Heart left ventricle (tissue), 16 donors: Measurements from ENCODE around the gene ARID5A. TPM values are rescaled to one million over a fixed set of nuclear protein-coding genes. Genes with fewer than 3 reads are reported as not detected.

Experiments
- ATAC-seq, 4 donors: fragments of 200-7000 bp; cut with Tn5 transposase; one replicate each; pipeline ENCODE4 v1.9.1; 2020 to 2022; ENCODE audit warnings: moderate library complexity in 4 of 4, mild to moderate bottlenecking in 3 of 4, moderate number of reproducible peaks in 1 of 4
- DNase-seq, 5 donors: peaks; one replicate each; pipeline ENCODE4 v3.0.0-alpha.2; 2020
- H3K27ac ChIP-seq, 12 donors: fragments of 200-600 bp; sonication (generic) in 4 of 12; one replicate each; pipeline versions ENCODE4 v1.5.0 to v1.8.0; 2016 to 2022; ENCODE audit warnings: mild to moderate bottlenecking in 2 of 12
- H3K27me3 ChIP-seq, 9 donors: fragments of 200-600 bp; sonication (generic) in 2 of 9; one replicate each; pipeline versions ENCODE4 v1.5.1 to v1.8.0; 2016 to 2022; ENCODE audit warnings: mild to moderate bottlenecking in 3 of 9
- H3K36me3 ChIP-seq, 9 donors: fragments of 200-600 bp; sonication (generic) in 2 of 9; one replicate each; pipeline versions ENCODE4 v1.5.0 to v1.8.0; 2018 to 2022; ENCODE audit warnings: mild to moderate bottlenecking in 2 of 9
- H3K4me1 ChIP-seq, 12 donors: fragments of 200-600 bp; sonication (generic) in 4 of 12; one replicate each; pipeline versions ENCODE4 v1.5.0 to v1.8.0; 2016 to 2022; ENCODE audit warnings: mild to moderate bottlenecking in 3 of 12
- H3K4me3 ChIP-seq, 12 donors: fragments of 200-600 bp; sonication (generic) in 4 of 12; one replicate each; pipeline versions ENCODE4 v1.5.0 to v1.8.0; 2017 to 2022; ENCODE audit warnings: mild to moderate bottlenecking in 9 of 12, moderate library complexity in 4 of 12
- H3K9me3 ChIP-seq, 12 donors: fragments of 200-600 bp; sonication (generic) in 4 of 12; one replicate each; pipeline versions ENCODE4 v1.5.0 to v1.8.0; 2016 to 2022; ENCODE audit warnings: mild to moderate bottlenecking in 1 of 12
- POLR2A ChIP-seq, 2 donors: fragments of 450-650 bp; IDR thresholded peaks; one replicate each; pipeline ENCODE4 v1.6.1; 2017; ENCODE audit warnings: antibody characterized with exemption in 2 of 2, mild to moderate bottlenecking in 2 of 2, moderate library complexity in 2 of 2
- WGBS, 4 donors: extraction: QIAGEN DNeasy Blood & Tissue Kit in 2 of 4; methylation state at CpG; one replicate each; pipeline versions ENCODE4 v1.1.5 to v1.1.7; 2013 to 2018; 5-methylcytosine and 5-hydroxymethylcytosine counted together
- intact Hi-C, 10 donors: fragments of 100-400 bp; cut with DNase I; formaldehyde crosslinking; loops; one replicate each; pipeline versions ENCODE4 v1.11.1 to v1.14.2; 2022
- polyA plus RNA-seq, 2 donors: library from polyadenylated mRNA; stranded (reverse); fragments of 200-250 nt; gene quantifications; one replicate each; pipeline ENCODE4 v1.2.3, GENCODE V29; 2013
- total RNA-seq, 9 donors: library from RNA; depleted of rRNA in 2 of 9; stranded (reverse); fragments of >200 nt in 2 of 9; fragmentation: NEBNext Ultra II Directional in 3 of 9; extraction: Animal tissue kit (Norgen Biotek cat#: 25700) in 3 of 9; gene quantifications; one replicate each; pipeline versions ENCODE4 v1.1.0 to v1.2.4, GENCODE V29; 2016 to 2023
- TF ChIP-seq, protein P1 (sequence below), 12 donors: fragments of 200-600 bp; sonication (generic) in 4 of 12; IDR thresholded peaks; one replicate each; pipeline versions ENCODE4 v1.5.0 to v1.8.0; 2018 to 2022; ENCODE audit warnings: antibody characterized with exemption in 12 of 12, mild to moderate bottlenecking in 5 of 12
- donor health status: ischemic (EF 13 %, LVEDD 7.1; RV severe dilation, severe dysfunction).
- donor health status: healthy with polysubstance abuse.
- donor health status: DM: no; HTN: yes; CAD: no.
- donor health status: DM: no; HTN: no; CAD: no.
- donor health status: ischemic (EF 25% LVEDD 6.9; RV normal size, moderate dysfunction).
- donor health status: ischemic (EF 25% LVEDD 5.7; RV mildly dilated, moderate dysfunction).
- donor health status: healthy.
- donor health status: DM: yes; HTN: yes; CAD: no.
- donor health status: ischemic (EF 35%, LVEDD 5.7; RV mildly dilated, moderate dysfunction).
- donor health status: nonischemic (EF 11% LVEDD 7.7; RV severe dilation, severe dysfunction).
- donor health status: DM: yes; HTN: yes; CAD: no.
- donor health status: PGD.
- donor health status: ischemic (EF 29% LVEDD 5.4; RV normal size, mild dysfunction).
- donor health status: nonischemic (EF 23%, LVEDD 6.1; RV moderate dilation, normal function).

ARID5A gene
- total and polyA plus RNA-seq, 11 donors: 13.3 to 50.2 (median 35.6) TPM

- no peaks in the 10 kb centered on the region for H3K36me3 ChIP-seq
- no peaks in the 10 kb centered on the region for H3K9me3 ChIP-seq
- H3K27ac ChIP-seq: no peak overlapping the region
- DNase-seq: no peak
- no peak overlapping the region for H3K4me3 ChIP-seq
- 81 to 94% (median 87%) methylated on average over 9 to 12 of the region's 12 CpGs for WGBS, 4 donors
- no peak for ATAC-seq
- H3K27me3 ChIP-seq: peaks cover 0 to 14% (median 8%) of the 10 kb centered on the region in 9 donors
- TF ChIP-seq POLR2A (IDR thresholded peaks at IDR 0.05): no peak
- TF ChIP-seq, protein P1, sequence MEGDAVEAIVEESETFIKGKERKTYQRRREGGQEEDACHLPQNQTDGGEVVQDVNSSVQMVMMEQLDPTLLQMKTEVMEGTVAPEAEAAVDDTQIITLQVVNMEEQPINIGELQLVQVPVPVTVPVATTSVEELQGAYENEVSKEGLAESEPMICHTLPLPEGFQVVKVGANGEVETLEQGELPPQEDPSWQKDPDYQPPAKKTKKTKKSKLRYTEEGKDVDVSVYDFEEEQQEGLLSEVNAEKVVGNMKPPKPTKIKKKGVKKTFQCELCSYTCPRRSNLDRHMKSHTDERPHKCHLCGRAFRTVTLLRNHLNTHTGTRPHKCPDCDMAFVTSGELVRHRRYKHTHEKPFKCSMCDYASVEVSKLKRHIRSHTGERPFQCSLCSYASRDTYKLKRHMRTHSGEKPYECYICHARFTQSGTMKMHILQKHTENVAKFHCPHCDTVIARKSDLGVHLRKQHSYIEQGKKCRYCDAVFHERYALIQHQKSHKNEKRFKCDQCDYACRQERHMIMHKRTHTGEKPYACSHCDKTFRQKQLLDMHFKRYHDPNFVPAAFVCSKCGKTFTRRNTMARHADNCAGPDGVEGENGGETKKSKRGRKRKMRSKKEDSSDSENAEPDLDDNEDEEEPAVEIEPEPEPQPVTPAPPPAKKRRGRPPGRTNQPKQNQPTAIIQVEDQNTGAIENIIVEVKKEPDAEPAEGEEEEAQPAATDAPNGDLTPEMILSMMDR (IDR thresholded peaks at IDR 0.05): no peak
- intact Hi-C loops: loop anchor here in 6 of 10 donors (10.0 kb wide), 3 partner anchors 169 to 369 kb away; partner anchors contain the start of genes ASTL (in 4 of the 6), SNRNP200 (in 2 of the 6) and NCAPH (in 1 of the 6)
- peaks cover 0 to 35% (median 20%) of the 10 kb centered on the region in 12 donors for H3K4me1 ChIP-seq
Measured at GRCh38 chr2:96503637-96504243, 32.8 kb upstream of the ARID5A start.

- Histone ChIP-seq H3K4me3 (no peak within 1 kb of the TSS), H3K9me3 (no peaks in the 10 kb centered on the region), H3K27me3 (peaks cover 0 to 8% (median 5%) of the 10 kb centered on the region in 9 donors), H3K4me1 (peaks cover 0 to 42% (median 24%) of the 10 kb centered on the region in 12 donors), H3K36me3 (no peaks in the 10 kb centered on the region), H3K27ac (no peak within 1 kb of the TSS)
- ATAC-seq (no peak), DNase-seq (no peak)
- intact Hi-C loops: loop anchor here (5.0 to 10.0 kb wide), 8 partner anchors 33 to 371 kb away; partner anchors contain the start of genes ASTL (in 7 of the 10), SNRNP200 (in 3 of the 10) and NCAPH (in 1 of the 10)
- WGBS, 4 donors: 60 to 71% (median 64%) methylated on average over 8 to 9 of the region's 9 CpGs
- TF ChIP-seq, protein P1 (IDR thresholded peaks at IDR 0.05): no peak
- no peak for TF ChIP-seq POLR2A (IDR thresholded peaks at IDR 0.05)
Measured at GRCh38 chr2:96505231-96505889, 31.2 kb upstream of the ARID5A start, which contains the start of gene NEURL3. Gene NEURL3, minus strand, starts transcription at chr2:96505357. Its CDS starts 71 bp downstream, at chr2:96505286.

DNA sequence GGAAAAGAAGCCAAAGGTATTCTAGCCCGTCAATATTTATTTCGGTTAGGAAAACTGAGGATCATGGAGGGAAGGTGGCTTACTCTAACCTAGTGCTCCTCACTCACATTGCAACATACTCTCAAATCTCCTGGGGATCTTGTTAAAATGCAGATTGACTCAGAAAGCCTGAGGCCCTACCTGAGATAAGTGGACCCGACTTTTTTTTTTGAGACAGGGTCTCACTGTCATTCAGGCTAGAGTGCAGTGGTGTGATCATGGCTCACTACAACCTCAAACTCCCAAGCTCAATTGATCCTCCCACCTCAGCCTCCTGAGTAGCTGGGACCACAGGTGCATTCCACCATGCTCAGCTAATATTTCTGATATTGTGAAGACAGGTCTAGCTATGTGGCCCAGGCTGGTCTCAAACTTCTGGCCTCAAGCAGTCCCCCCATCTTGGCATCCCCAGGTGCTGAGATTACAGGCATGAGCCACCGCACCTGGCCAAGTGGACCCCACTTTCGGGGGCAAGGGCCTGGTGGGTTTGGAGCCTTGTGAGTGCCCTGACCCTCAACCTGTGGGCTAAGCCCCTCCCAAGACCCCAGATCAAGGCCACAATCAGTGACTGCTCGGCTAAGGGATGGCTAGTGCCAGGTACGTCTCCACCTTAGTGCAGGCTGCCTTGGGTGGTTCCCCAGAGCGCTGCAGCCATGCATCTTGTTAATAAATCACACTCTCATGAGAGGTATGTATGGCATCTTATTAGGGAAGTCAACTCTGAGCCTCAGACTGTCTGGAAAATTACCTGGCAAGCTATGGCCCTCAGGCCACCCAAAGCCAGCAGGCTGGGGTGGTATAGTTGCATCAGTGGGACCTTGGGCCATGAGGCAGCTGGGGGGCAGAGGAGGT, 30.3 kb upstream of the ARID5A start:
- ATAC-seq: no peak
- Histone ChIP-seq H3K27me3 (peaks cover 0 to 2% (median 0%) of the 10 kb centered on the region in 9 donors), H3K27ac (no peak overlapping the region), H3K4me3 (no peak overlapping the region), H3K4me1 (peaks cover 0 to 42% (median 24%) of the 10 kb centered on the region in 12 donors), H3K9me3 (no peaks in the 10 kb centered on the region), H3K36me3 (no peaks in the 10 kb centered on the region)
- DNase-seq: no peak
- TF ChIP-seq, protein P1 (IDR thresholded peaks at IDR 0.05): no peak
- WGBS, 4 donors: 93 to 99% (median 96%) methylated on average over 8 of the region's 8 CpGs
- intact Hi-C loops: loop anchor here (5.0 to 10.0 kb wide), 8 partner anchors 34 to 371 kb away; partner anchors contain the start of genes ASTL (in 7 of the 10), SNRNP200 (in 3 of the 10) and NCAPH (in 1 of the 10)
